RWPE1 (cell line): ENCODE results near the gene TCHHL1.

Source experiments
- CTCF ChIA-PET: fragments of 350-600 bp; sonication (Branson Sonifier 250); formaldehyde crosslinking; extraction: SDS; loops from one replicate; lab custom pipeline; 2021; lab: Yijun Ruan, JAX
- POLR2A ChIA-PET: fragments of 400-600 bp; formaldehyde crosslinking; extraction: SDS; loops from one replicate; lab custom pipeline; 2020; ENCODE audit warnings: antibody characterized with exemption; ENCODE audit not compliant: low non-redundant PET; lab: Yijun Ruan, JAX
- DNase-seq: peaks from one replicate; pipeline ENCODE4 v3.0.0; 2012; ENCODE audit warnings: low spot score
- H3K27ac ChIP-seq: fragments of 450-650 bp; 2 replicates; pipeline ENCODE4 v1.5.1; 2017
- TF ChIP-seq, protein P1 (sequence below): fragments of 450-650 bp; conservative IDR thresholded peaks from 2 replicates; pipeline ENCODE4 v1.5.1; 2017; ENCODE audit warnings: low read depth, mild to moderate bottlenecking

TCHHL1 gene

DNA sequence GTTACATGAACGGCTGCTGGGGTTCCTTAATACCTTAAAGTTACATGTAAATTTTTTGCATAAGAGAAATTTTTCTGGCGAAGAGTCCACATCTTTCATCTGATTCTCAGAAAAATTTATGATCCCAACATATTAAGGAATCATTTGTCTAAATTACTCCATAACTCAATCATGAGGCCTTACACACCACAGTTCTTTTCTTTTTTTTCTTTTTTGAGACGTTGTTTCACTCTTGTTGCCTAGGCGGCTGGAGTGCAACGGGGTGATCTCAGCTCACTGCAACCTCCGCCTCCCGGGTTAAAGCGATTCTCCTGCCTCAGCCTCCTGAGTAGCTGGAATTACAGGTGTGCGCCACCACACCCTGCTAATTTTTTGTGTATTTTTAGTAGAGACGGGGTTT lies 50.0 kb downstream of the TCHHL1 start:
- ChIA-PET POLR2A (no interaction called here), CTCF (no interaction called here)
- DNase-seq, result no peak
- no peak overlapping the region for H3K27ac ChIP-seq
- TF ChIP-seq, protein P1, sequence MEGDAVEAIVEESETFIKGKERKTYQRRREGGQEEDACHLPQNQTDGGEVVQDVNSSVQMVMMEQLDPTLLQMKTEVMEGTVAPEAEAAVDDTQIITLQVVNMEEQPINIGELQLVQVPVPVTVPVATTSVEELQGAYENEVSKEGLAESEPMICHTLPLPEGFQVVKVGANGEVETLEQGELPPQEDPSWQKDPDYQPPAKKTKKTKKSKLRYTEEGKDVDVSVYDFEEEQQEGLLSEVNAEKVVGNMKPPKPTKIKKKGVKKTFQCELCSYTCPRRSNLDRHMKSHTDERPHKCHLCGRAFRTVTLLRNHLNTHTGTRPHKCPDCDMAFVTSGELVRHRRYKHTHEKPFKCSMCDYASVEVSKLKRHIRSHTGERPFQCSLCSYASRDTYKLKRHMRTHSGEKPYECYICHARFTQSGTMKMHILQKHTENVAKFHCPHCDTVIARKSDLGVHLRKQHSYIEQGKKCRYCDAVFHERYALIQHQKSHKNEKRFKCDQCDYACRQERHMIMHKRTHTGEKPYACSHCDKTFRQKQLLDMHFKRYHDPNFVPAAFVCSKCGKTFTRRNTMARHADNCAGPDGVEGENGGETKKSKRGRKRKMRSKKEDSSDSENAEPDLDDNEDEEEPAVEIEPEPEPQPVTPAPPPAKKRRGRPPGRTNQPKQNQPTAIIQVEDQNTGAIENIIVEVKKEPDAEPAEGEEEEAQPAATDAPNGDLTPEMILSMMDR, result no peak

DNA sequence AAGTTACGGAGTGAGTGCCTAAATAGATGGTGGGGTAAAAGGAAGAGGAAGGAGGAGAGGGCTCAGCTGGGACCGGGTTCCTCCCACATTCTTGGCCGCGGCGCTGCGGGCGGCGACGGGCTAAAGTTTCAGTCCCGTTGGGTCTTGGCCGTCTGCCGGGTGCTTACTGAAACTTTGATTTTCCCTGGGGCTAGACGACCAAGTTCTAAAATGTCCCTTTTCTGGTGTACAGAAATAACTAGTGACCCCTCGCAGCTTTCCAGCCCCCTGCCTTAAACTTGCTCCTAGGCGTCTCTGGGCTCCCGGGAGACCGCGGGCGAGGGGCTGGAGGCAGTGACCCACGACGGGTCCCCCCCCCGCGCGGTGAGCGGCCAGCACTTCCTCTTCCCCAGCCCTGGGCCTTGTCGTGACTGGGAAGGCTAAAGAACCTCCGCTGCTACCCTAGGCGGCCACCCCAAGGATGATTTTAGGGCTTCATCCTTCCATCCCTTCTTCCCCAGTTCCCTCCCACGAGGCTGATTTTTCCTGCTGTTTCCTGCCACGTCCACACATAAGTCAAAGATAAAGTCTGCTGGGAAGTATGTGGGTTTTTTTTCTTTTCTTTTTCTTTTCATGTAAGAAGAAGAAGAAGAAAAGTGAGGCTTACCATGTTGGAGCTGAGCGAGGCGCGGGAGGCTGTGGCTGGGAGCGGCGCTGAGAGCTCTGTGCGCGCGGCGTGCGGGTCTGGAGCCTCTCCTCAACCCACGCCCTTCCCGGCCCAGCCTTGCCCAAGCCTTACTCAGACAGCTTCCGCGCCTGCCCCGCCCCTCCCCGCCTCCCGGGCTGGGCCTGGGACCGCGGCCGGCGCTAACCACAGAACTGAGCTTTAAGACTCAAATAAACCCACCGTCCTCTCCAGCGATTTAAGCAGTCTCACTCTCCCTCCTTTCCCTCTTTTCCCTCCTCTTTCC lies 52.3 kb downstream of the TCHHL1 start, which contains the start of gene S100A11:
Gene S100A11, minus strand, starts transcription at position 738 of the 950 bp plus-strand sequence. Its CDS starts 89 bp downstream, at position 649.
- peak; percentile 84 for DNase-seq
- peak within 1 kb of the TSS; percentile 97 for H3K27ac ChIP-seq
- ChIA-PET POLR2A (interaction anchor here (0.6 to 1.4 kb wide), 4 partner anchors 11 to 1344 kb away, joined by 3 to 42 read pairs (median 8); no protein-coding TSS in a partner anchor), CTCF (interaction anchor here (0.6 to 1.4 kb wide), 2 partner anchors 11 to 221 kb away, joined by 3 to 4 read pairs; no protein-coding TSS in a partner anchor)
- TF ChIP-seq, protein P1, result no peak

DNA sequence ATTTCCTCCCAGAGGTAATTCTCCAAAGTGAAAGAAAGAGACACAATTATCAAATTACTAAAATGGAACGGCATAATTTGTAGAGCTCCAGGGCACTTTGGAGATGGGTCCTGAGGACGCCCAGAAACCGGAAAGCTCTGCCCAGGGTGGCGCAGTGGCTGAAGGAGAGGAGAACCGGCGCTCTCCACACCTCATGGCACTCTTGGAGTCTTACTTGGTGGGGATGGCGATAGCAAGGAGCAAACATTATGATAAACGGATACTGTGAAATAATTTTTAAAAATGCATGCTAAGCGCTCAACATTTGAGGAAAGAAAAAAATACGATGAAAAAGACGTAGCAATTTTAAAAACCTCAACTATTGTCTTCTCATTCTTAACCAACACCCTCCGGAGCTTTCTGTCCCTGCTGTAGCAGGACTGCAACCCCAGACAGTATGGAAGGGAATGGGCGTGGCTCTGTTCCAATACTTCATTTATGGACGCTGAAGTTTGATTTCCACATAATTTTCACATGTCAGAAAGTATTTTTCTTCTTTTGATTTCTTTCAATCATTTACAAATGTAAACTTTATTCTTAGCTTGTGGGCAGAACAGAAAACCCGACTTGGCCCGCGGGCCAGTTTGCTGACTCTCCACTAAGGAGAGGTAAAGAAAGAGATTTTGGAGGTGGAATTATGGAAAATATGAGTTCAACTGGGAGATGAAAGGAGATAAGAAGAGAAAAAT lies 53.2 kb downstream of the TCHHL1 start:
- DNase-seq, result peak; percentile 44
- ChIA-PET POLR2A (interaction anchor here (1.5 to 2.2 kb wide), 2 partner anchors 12 to 147 kb away, joined by 5 to 8 read pairs; no protein-coding TSS in a partner anchor), CTCF (interaction anchor here (1.4 to 2.1 kb wide), 2 partner anchors 12 to 13 kb away, joined by 4 to 6 read pairs; no protein-coding TSS in a partner anchor)
- peak overlapping the region; percentile 97 for H3K27ac ChIP-seq
- TF ChIP-seq, protein P1, result no peak

DNA sequence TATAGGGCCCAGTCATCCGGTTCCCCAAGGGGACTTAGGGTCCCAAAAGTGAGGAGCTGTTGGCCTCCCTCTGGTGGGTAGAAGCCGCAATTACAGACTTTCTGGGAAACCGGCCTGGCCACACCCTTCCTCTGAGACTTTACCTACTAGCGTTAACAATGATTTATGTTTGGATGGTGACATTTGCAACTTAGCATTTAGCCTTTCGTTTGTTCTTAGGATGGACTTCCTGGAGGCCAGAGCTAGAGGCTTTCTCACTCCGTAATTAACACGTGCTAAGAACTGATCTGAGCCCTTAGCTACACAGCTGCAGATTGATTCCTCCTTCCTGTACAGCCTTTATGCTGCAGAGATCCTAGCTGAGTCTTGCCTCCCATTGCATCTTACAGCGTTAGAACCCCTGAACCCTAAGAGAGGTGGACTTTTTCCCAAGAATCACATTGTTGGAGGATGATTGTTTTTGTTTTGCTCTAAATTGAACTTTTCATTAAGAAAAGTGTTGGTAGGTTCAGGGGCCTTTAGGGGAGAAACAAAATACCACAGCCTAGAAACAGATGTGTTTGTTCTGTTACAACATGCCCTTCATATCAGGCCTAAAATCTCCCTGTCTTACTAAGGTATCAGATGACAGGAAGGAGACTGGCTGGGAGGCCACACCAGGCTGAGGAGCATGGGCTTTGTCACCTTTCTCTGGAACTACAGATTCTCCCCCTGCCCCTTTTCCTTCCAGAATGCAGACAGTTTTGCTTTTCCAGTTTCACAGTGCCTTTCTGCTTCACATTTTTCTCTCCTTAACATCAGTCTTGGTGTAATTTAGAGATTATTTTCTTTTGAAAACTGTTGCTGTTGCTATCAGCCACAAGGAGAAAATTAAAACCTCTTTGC lies 54.0 kb downstream of the TCHHL1 start:
- CTCF ChIA-PET, result interaction anchor here (0.6 to 2.1 kb wide), 14 partner anchors 11 to 94 kb away, joined by 3 to 7 read pairs (median 4); no protein-coding TSS in a partner anchor
- POLR2A ChIA-PET, result interaction anchor here (0.6 to 2.2 kb wide), 3 partner anchors 13 to 148 kb away, joined by 3 to 8 read pairs (median 5); no protein-coding TSS in a partner anchor
- DNase-seq, result peak; percentile 79
- H3K27ac ChIP-seq, result peak overlapping the region; percentile 97
- TF ChIP-seq, protein P1, result peak; percentile 85

DNA sequence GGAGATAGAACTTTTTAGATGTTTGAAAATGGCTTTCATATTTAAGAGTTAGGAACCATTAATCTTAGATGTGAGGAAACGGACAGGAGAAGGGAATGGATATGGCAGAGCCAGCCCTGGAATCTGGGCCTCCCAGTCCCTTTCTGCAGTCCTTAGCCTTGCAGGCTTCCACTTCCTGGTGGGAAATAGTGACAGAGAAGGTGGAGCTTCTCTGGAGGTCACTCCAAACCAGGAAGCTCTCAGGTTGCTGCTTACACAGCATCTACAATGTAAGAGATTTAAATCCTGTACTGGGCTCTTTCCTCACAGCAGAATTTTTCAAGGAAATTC lies 54.6 kb downstream of the TCHHL1 start:
- H3K27ac ChIP-seq, result peak overlapping the region; percentile 97
- CTCF ChIA-PET, result interaction anchor here (0.6 to 2.1 kb wide), 12 partner anchors 11 to 93 kb away, joined by 3 to 7 read pairs (median 4); no protein-coding TSS in a partner anchor
- TF ChIP-seq, protein P1, result no peak
- POLR2A ChIA-PET, result interaction anchor here (1.5 to 2.2 kb wide), 2 partner anchors 14 to 149 kb away, joined by 5 to 8 read pairs; no protein-coding TSS in a partner anchor
- no peak for DNase-seq
